HepG2 (cell line): Measurements from ENCODE around the gene GATM. TPM values are rescaled to one million over a fixed set of nuclear protein-coding genes. Genes with fewer than 3 reads are reported as not detected.

ENCODE experiments used
- ERF ChIP-seq: IDR thresholded peaks from 2 replicates; pipeline ENCODE4 v1.6.1; 2018; ENCODE audit warnings: missing biosample characterization, missing genetic modification reagents
- FOXK2 ChIP-seq: fragments of 450-650 bp; IDR thresholded peaks from 2 replicates; pipeline ENCODE4 v1.6.1; 2016
- HMG20A ChIP-seq: IDR thresholded peaks from 2 replicates; pipeline ENCODE4 v1.6.1; 2016; ENCODE audit warnings: borderline replicate concordance
- HNRNPK ChIP-seq: fragments of 200-400 bp; formaldehyde crosslinking; IDR thresholded peaks from 2 replicates; pipeline ENCODE4 v1.6.1; 2018; ENCODE audit warnings: low read length, low read depth, moderate library complexity, mild to moderate bottlenecking; ENCODE audit not compliant: poor library complexity, severe bottlenecking
- JUNB ChIP-seq: sonication (generic); formaldehyde crosslinking; IDR thresholded peaks from 2 replicates; pipeline ENCODE4 v1.8.0; 2022; ENCODE audit warnings: missing genetic modification reagents, mild to moderate bottlenecking, borderline replicate concordance
- MXD4 ChIP-seq: IDR thresholded peaks from 2 replicates; pipeline ENCODE4 v1.6.1; 2016; ENCODE audit warnings: mild to moderate bottlenecking, missing biosample characterization, missing genetic modification reagents
- NFIC ChIP-seq: IDR thresholded peaks from 2 replicates; pipeline ENCODE4 v1.6.1; 2012; ENCODE audit warnings: mild to moderate bottlenecking, low read length, inconsistent platforms
- PLRG1 ChIP-seq: fragments of 450-650 bp; conservative IDR thresholded peaks from 2 replicates; pipeline ENCODE4 v1.6.1; 2016
- PTBP1 ChIP-seq: fragments of 200-400 bp; formaldehyde crosslinking; IDR thresholded peaks from 2 replicates; pipeline ENCODE4 v1.6.1; 2018; ENCODE audit warnings: low read length, low read depth; ENCODE audit not compliant: poor library complexity, severe bottlenecking
- SMAD1 ChIP-seq: sonication (generic); formaldehyde crosslinking; IDR thresholded peaks from 2 replicates; pipeline ENCODE4 v1.4.0; 2020; ENCODE audit warnings: missing genetic modification reagents, low read depth, mild to moderate bottlenecking, borderline replicate concordance
- ZFYVE20 ChIP-seq: sonication (generic); formaldehyde crosslinking; IDR thresholded peaks from 2 replicates; pipeline ENCODE4 v1.8.0; 2023; ENCODE audit warnings: low read depth, mild to moderate bottlenecking, moderate library complexity, missing genetic modification reagents, borderline replicate concordance
- ZMYM3 ChIP-seq: sonication (generic); formaldehyde crosslinking; IDR thresholded peaks from 2 replicates; pipeline ENCODE4 v1.5.1; 2020; ENCODE audit warnings: mild to moderate bottlenecking, missing genetic modification reagents
- ZNF160 ChIP-seq: sonication (generic); formaldehyde crosslinking; IDR thresholded peaks from 2 replicates; pipeline ENCODE4 v1.8.0; 2022; ENCODE audit warnings: mild to moderate bottlenecking, inconsistent platforms, missing genetic modification reagents
- ZNF350 ChIP-seq: sonication (generic); formaldehyde crosslinking; IDR thresholded peaks from 2 replicates; pipeline ENCODE4 v1.4.0; 2020; ENCODE audit warnings: mild to moderate bottlenecking, low read depth, missing genetic modification reagents, borderline replicate concordance
- ZNF549 ChIP-seq: sonication (generic); formaldehyde crosslinking; IDR thresholded peaks from 2 replicates; pipeline ENCODE4 v1.5.0; 2020; ENCODE audit warnings: missing genetic modification reagents
- ZNF574 ChIP-seq: sonication (generic); formaldehyde crosslinking; IDR thresholded peaks from 2 replicates; pipeline ENCODE4 v1.4.0; 2020; ENCODE audit warnings: missing genetic modification reagents
- ZNF761 ChIP-seq: sonication (generic); formaldehyde crosslinking; conservative IDR thresholded peaks from 2 replicates; pipeline ENCODE4 v1.4.0; 2020; ENCODE audit warnings: mild to moderate bottlenecking, missing genetic modification reagents
- ZNF773 ChIP-seq: sonication (generic); formaldehyde crosslinking; IDR thresholded peaks from 2 replicates; pipeline ENCODE4 v1.4.0; 2020; ENCODE audit warnings: missing genetic modification reagents, borderline replicate concordance
- ZSCAN12 ChIP-seq: sonication (generic); formaldehyde crosslinking; IDR thresholded peaks from 2 replicates; pipeline ENCODE4 v1.9.0; 2021; ENCODE audit warnings: mild to moderate bottlenecking, missing genetic modification reagents
- ZSCAN22 ChIP-seq: sonication (generic); formaldehyde crosslinking; IDR thresholded peaks from 2 replicates; pipeline ENCODE4 v1.4.0; 2020; ENCODE audit warnings: mild to moderate bottlenecking, missing genetic modification reagents
- ZSCAN25 ChIP-seq: sonication (generic); formaldehyde crosslinking; IDR thresholded peaks from 2 replicates; pipeline ENCODE4 v1.8.0; 2022; ENCODE audit warnings: mild to moderate bottlenecking, missing genetic modification reagents
- polyA plus RNA-seq, 8 experiments: library from polyadenylated mRNA; depleted of rRNA in 3 of 8; stranded (reverse) in 7 of 8; unstranded in 1 of 8; fragments of >200 nt; fragmentation: Illumina TruSeq in 4 of 8; extraction: Trizol in 4 of 8; gene quantifications; 2 replicates each; pipeline versions ENCODE4 v1.2.1 to v1.2.3, GENCODE V29; 2011 to 2016; ENCODE audit warnings: low read depth in 4 of 8, missing spikeins in 1 of 8, mixed read lengths in 1 of 8; ENCODE audit not compliant: insufficient read depth in 1 of 8
- total RNA-seq, 5 experiments: library from RNA; depleted of rRNA; stranded (reverse); fragments of >200 nt; fragmentation: Illumina TruSeq; extraction: Trizol; gene quantifications; 2 replicates each; pipeline ENCODE4 v1.2.3, GENCODE V29; 2016; ENCODE audit warnings: low read depth in 1 of 5
- TF ChIP-seq, protein P1 (sequence below): sonication (generic); formaldehyde crosslinking; IDR thresholded peaks from 2 replicates; pipeline ENCODE4 v1.8.0; 2022; ENCODE audit warnings: missing genetic modification reagents, mild to moderate bottlenecking, moderate library complexity, borderline replicate concordance
- TF ChIP-seq, protein P2 (sequence below): sonication (generic); formaldehyde crosslinking; IDR thresholded peaks from 2 replicates; pipeline ENCODE4 v1.4.0; 2020; ENCODE audit warnings: mild to moderate bottlenecking, missing genetic modification reagents
- TF ChIP-seq, protein P3 (sequence below): fragments of 450-650 bp; IDR thresholded peaks from 2 replicates; pipeline ENCODE4 v1.6.1; 2017

Gene GATM
- total and polyA plus RNA-seq, 2 of the 13 experiments (the other 11 are each of a cell fraction or from before 2014, with no cell fraction given), result 2.1 to 16.8 TPM

DNA sequence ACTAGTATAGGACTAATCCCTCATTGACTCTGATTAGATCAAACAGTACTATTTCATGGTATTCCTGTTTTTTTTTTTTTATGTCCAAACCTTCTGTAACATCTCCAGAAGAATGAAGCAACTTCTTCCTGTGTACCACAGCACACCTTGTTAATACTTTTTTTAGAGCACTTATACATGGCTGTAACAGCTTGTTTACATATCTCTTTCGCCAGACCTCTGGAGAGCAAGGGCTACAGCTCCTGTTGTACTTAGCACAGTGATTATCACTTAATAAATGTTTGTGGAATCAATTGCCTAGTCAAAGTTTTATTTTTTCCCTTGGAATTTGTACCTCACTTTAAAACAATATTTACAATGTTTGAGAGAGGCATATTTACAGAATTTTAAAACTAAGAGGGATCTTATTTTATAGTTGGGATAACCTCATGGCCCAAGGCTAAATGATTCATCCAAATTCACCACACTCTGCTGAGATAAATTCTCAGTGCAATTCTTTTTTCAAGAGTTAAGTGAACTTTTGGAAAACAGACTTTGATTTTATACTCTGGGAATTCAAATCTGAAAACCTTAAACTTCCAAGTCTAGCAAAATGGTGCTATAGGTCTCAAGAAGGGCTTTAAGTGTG lies 9.2 kb upstream of the GATM start (continued):
- TF ChIP-seq, protein P1, sequence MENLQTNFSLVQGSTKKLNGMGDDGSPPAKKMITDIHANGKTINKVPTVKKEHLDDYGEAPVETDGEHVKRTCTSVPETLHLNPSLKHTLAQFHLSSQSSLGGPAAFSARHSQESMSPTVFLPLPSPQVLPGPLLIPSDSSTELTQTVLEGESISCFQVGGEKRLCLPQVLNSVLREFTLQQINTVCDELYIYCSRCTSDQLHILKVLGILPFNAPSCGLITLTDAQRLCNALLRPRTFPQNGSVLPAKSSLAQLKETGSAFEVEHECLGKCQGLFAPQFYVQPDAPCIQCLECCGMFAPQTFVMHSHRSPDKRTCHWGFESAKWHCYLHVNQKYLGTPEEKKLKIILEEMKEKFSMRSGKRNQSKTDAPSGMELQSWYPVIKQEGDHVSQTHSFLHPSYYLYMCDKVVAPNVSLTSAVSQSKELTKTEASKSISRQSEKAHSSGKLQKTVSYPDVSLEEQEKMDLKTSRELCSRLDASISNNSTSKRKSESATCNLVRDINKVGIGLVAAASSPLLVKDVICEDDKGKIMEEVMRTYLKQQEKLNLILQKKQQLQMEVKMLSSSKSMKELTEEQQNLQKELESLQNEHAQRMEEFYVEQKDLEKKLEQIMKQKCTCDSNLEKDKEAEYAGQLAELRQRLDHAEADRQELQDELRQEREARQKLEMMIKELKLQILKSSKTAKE (CRISPR knock-in tag), result peak; percentile 26; the same call in 1 of the 2 replicates
- TF ChIP-seq, protein P2, sequence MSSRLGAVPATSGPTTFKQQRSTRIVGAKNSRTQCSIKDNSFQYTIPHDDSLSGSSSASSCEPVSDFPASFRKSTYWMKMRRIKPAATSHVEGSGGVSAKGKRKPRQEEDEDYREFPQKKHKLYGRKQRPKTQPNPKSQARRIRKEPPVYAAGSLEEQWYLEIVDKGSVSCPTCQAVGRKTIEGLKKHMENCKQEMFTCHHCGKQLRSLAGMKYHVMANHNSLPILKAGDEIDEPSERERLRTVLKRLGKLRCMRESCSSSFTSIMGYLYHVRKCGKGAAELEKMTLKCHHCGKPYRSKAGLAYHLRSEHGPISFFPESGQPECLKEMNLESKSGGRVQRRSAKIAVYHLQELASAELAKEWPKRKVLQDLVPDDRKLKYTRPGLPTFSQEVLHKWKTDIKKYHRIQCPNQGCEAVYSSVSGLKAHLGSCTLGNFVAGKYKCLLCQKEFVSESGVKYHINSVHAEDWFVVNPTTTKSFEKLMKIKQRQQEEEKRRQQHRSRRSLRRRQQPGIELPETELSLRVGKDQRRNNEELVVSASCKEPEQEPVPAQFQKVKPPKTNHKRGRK (CRISPR knock-in tag), result no peak
- TF ChIP-seq, protein P3, sequence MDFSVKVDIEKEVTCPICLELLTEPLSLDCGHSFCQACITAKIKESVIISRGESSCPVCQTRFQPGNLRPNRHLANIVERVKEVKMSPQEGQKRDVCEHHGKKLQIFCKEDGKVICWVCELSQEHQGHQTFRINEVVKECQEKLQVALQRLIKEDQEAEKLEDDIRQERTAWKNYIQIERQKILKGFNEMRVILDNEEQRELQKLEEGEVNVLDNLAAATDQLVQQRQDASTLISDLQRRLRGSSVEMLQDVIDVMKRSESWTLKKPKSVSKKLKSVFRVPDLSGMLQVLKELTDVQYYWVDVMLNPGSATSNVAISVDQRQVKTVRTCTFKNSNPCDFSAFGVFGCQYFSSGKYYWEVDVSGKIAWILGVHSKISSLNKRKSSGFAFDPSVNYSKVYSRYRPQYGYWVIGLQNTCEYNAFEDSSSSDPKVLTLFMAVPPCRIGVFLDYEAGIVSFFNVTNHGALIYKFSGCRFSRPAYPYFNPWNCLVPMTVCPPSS, result no peak
- no peak for TF ChIP-seq ZSCAN22 (CRISPR knock-in tag)
- TF ChIP-seq HMG20A (CRISPR knock-in tag), result peak; percentile 81
- TF ChIP-seq ZNF761 (CRISPR knock-in tag), result no peak
- peak; percentile 90 for TF ChIP-seq NFIC
- TF ChIP-seq ZMYM3, result no peak; the same call in 1 of the 2 replicates
- no peak for TF ChIP-seq JUNB (CRISPR knock-in tag)
- TF ChIP-seq PLRG1, result no peak
- TF ChIP-seq ZNF350 (CRISPR knock-in tag), result no peak
- peak; percentile 81 for TF ChIP-seq FOXK2
- no peak for TF ChIP-seq HNRNPK
- no peak for TF ChIP-seq ZNF549 (CRISPR knock-in tag)
- TF ChIP-seq ZNF160 (CRISPR knock-in tag), result no peak
- no peak for TF ChIP-seq ZNF574
- no peak for TF ChIP-seq PTBP1
- no peak for TF ChIP-seq ZNF773 (CRISPR knock-in tag)
- no peak for TF ChIP-seq SMAD1 (CRISPR knock-in tag)
- TF ChIP-seq ZSCAN25, result no peak
- peak; percentile 26; the same call in 1 of the 2 replicates for TF ChIP-seq ERF
- TF ChIP-seq ZSCAN12 (CRISPR knock-in tag), result no peak
- TF ChIP-seq ZFYVE20 (CRISPR knock-in tag), result no peak
- 0 out of 2 replicates have a peak, but pooled peaks have one; percentile 17 for TF ChIP-seq MXD4
